Epithelial cell of proximal tubule (primary cell): ENCODE data around the gene MYB. TPM values are rescaled to one million over a fixed set of nuclear protein-coding genes. Genes with fewer than 3 reads are reported as not detected.

Source experiments
- DNase-seq: peaks from one replicate; pipeline ENCODE4 v3.0.0-alpha.2; 2011; ENCODE audit warnings: low read depth
- H3K4me3 ChIP-seq: 2 replicates; pipeline ENCODE4 v1.5.1; 2011; ENCODE audit warnings: low read depth, mild to moderate bottlenecking, low read length
- total RNA-seq: library from RNA; depleted of rRNA; stranded (reverse); fragments of >200 nt; gene quantifications from 2 replicates; pipeline ENCODE4 v1.2.3, GENCODE V29; 2015
- TF ChIP-seq, protein P1 (sequence below): conservative IDR thresholded peaks from 2 replicates; pipeline ENCODE4 v1.5.1; 2012; ENCODE audit warnings: low read depth, mild to moderate bottlenecking, low read length

The MYB gene
- total RNA-seq, 1 donor from 2014 or later = 1.4 TPM

DNA sequence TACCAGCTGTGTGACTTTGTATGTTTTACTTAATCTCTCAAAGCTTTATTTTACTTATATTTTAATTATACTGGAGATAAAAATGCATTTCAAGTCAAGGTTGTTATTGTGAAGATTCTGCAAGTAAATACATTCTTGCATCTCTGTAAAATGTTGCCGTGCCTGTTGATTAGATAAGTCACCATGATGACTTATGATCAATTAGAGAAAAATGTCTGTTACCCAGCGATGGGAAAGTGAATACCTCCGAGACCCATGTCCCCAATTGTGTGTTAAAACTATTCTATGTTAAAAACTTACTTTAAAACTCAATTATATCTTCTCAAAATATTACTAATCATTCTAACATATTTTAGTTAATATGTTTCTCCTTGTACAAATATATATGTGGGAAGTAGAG is 39.9 kb downstream of the MYB start:
- no peak overlapping the region for H3K4me3 ChIP-seq
- TF ChIP-seq, protein P1, sequence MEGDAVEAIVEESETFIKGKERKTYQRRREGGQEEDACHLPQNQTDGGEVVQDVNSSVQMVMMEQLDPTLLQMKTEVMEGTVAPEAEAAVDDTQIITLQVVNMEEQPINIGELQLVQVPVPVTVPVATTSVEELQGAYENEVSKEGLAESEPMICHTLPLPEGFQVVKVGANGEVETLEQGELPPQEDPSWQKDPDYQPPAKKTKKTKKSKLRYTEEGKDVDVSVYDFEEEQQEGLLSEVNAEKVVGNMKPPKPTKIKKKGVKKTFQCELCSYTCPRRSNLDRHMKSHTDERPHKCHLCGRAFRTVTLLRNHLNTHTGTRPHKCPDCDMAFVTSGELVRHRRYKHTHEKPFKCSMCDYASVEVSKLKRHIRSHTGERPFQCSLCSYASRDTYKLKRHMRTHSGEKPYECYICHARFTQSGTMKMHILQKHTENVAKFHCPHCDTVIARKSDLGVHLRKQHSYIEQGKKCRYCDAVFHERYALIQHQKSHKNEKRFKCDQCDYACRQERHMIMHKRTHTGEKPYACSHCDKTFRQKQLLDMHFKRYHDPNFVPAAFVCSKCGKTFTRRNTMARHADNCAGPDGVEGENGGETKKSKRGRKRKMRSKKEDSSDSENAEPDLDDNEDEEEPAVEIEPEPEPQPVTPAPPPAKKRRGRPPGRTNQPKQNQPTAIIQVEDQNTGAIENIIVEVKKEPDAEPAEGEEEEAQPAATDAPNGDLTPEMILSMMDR = no peak
- DNase-seq = no peak

DNA sequence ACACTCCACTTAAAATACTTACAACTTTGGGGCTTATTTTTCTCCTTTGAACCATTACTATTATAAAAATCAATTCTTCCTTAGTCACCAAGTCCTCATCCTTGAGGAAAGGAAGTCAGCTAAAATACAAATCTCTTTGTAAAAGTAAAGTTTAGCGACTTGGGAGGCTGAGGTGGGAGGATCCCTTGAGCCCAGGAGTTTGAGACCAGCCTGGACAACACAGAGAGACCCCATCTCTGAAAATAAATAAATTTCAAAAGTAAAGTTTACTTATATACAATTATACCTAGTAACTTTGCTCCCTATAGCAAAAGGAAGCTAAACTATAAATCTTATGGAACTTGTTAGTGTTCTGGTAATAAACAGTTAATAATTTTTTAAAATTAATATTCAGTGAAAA is 40.4 kb downstream of the MYB start:
- H3K4me3 ChIP-seq = no peak overlapping the region
- TF ChIP-seq, protein P1 = no peak
- DNase-seq = no peak

DNA sequence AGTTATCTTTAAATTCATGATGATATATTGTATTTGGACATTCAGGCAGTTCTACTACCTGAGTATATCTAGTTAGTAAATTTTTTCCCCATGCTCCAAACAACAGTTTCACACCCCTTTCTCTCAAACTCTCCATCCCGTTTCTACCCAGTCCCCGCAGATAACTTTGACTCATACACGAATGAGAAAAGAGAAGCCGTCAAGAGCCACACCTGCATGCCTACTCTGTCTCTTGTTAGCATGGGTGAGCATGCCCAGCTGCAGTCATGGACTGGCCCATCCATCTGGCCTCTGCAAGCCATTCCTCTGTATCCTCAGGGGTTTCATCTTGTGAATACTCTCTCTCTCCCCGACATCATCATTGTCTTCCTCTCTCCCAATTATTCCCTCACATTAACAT is 41.5 kb downstream of the MYB start:
- no peak for DNase-seq
- TF ChIP-seq, protein P1 = no peak
- no peak overlapping the region for H3K4me3 ChIP-seq

DNA sequence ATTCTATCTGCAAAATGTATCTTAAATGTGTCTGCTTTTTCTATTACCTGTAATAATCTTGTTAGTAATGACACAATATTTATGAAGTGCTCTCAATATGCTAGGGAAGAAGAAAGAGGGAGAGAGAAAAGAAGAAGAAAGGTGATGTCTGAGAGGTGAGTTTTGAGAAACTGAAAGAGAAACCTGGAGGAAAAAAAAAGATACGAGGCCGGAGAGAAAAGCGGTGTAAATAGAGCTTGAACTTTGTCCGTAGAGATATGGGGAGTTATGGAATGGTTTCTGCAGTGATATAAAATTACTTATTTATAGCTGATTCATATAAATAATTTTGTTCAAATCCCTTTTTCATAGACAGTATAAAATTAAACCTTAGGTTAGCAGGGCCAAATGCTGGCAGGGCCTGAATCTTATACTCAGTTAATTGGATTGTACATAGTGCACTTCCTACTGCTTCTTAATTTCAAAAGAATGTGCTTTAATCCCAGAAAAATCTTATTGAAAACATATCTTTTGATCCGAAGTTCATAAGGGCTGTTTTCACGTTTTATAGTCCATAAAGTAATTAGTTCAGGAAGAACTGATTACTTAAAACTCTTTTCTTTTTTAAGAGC is 43.0 kb downstream of the MYB start:
- TF ChIP-seq, protein P1 = no peak
- no peak for DNase-seq
- no peak overlapping the region for H3K4me3 ChIP-seq

DNA sequence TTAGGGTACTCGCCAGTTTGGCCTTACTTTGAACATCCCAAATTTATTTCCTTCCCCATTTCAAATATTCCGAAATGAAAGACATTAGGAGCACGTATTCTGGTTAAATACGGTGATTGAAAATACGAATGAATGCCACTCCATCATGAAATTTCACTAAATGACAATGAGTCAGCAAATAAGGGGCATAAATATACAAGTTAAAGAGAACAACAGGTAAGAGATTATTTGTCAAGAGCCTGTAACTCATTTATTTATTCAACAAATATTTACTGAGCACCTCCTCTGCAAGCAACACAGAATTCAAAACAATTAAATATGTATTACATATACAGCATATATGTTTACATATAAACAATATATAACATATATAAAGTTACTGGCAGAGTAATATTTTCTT is 44.8 kb downstream of the MYB start:
- no peak for DNase-seq
- H3K4me3 ChIP-seq = no peak overlapping the region
- TF ChIP-seq, protein P1 = no peak

DNA sequence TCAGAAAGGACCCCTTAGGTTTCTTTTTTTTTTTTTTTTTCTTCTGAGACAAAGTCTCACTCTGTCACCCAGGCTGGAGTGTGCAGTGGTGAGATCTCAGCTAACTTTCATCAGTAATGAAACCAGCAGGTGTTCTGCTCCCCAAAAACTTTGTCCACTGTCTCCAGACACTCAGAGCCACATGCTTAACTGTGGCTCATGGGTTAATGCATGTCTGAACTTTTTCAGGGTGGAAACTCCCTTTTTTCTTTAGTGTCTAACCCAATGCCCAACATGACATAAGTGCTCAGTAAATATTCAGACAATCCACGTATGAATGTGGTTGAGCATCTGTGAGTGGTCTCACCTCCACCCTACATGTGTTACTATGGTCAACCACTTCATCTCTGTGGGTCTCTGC is 45.4 kb downstream of the MYB start:
- DNase-seq = no peak
- no peak overlapping the region for H3K4me3 ChIP-seq
- TF ChIP-seq, protein P1 = no peak

DNA sequence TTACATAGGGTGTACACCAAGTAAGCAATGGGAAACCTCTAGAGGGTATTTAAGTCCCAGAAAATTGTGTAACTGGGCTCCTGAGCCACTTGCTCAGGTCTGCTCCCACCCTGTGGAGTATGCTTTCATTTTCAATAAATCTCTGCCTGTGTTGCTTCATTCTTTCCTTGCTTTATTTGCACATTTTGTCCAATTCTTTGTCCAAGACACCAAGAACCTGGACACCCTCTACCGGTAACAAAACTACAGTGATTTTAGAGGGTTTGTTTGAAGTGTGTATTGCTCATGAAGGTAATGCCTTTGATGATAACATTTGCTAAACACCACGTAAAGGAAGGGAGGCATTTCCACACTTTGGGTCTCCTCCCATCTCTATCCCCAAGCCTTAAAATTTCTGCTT is 46.2 kb downstream of the MYB start:
- no peak for DNase-seq
- TF ChIP-seq, protein P1 = no peak
- no peak overlapping the region for H3K4me3 ChIP-seq
